RWPE2 (cell line): Measurements from ENCODE around the gene MACROD2.

ENCODE experiments used
- ATAC-seq: fragments of 200-7000 bp; cut with Tn5 transposase; 3 replicates; pipeline ENCODE4 v1.9.1; 2021; ENCODE audit warnings: low read depth
- DNase-seq: peaks from one replicate; pipeline ENCODE4 v3.0.0-alpha.2; 2020; ENCODE audit warnings: low spot score
- H3K27ac ChIP-seq: fragments of 450-650 bp; 2 replicates; pipeline ENCODE4 v1.5.1; 2017; ENCODE audit warnings: mild to moderate bottlenecking; ENCODE audit not compliant: poor library complexity, severe bottlenecking
- H3K27me3 ChIP-seq: fragments of 250-450 bp; sonication (Bioruptor Pico); 2 replicates; pipeline ENCODE4 v1.5.1; 2021; ENCODE audit warnings: mild to moderate bottlenecking, moderate library complexity; ENCODE audit not compliant: insufficient read depth, poor library complexity, severe bottlenecking
- H3K36me3 ChIP-seq: fragments of 250-450 bp; sonication (Bioruptor Pico); 2 replicates; pipeline ENCODE4 v1.5.1; 2020; ENCODE audit warnings: low read depth, mild to moderate bottlenecking, moderate library complexity
- H3K4me1 ChIP-seq: fragments of 250-450 bp; sonication (Bioruptor Pico); 2 replicates; pipeline ENCODE4 v1.5.1; 2021; ENCODE audit warnings: mild to moderate bottlenecking, moderate library complexity; ENCODE audit not compliant: insufficient read depth, poor library complexity, severe bottlenecking
- H3K4me3 ChIP-seq: fragments of 250-450 bp; sonication (Bioruptor Pico); 2 replicates; pipeline ENCODE4 v1.5.1; 2021; ENCODE audit warnings: mild to moderate bottlenecking, moderate library complexity; ENCODE audit not compliant: severe bottlenecking
- H3K9me3 ChIP-seq: fragments of 250-450 bp; sonication (Bioruptor Pico); 2 replicates; pipeline ENCODE4 v1.5.1; 2021; ENCODE audit warnings: mild to moderate bottlenecking, moderate library complexity; ENCODE audit not compliant: severe bottlenecking
- CTCF ChIP-seq: fragments of 450-650 bp; IDR thresholded peaks from one replicate; pipeline ENCODE4 v1.5.1; 2017; ENCODE audit warnings: mild to moderate bottlenecking, moderate library complexity; ENCODE audit not compliant: poor library complexity, severe bottlenecking

Gene MACROD2

GRCh38 chr20:15415908-15416307 is 1420.6 kb downstream of the MACROD2 start:
- no peaks in the 10 kb centered on the region for H3K4me1 ChIP-seq
- DNase-seq (no peak), ATAC-seq (no peak)
- no peaks in the 10 kb centered on the region for H3K9me3 ChIP-seq
- H3K36me3 ChIP-seq = no peaks in the 10 kb centered on the region
- no peak overlapping the region for H3K27ac ChIP-seq
- H3K4me3 ChIP-seq = no peak overlapping the region
- peaks cover 18% of the 10 kb centered on the region for H3K27me3 ChIP-seq
- TF ChIP-seq CTCF = no peak

DNA sequence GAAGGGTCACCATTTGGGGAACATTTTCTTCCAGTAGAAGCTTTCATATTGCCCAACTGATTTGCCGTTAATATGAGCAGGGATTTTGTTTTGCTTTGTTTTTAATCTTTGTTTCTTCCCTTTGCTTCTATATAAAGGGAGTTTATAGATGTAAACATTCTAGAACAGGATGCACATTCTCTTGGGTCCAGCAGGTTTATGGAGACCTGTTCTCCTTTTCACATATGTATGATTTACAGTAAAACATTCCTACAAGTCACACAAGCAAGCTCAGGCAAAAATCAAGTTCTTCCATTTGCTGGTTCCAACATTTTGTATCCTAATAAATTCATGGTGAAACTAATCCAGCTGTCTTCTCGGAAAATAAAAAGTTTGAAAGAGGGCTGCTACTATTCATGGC is 1424.5 kb downstream of the MACROD2 start:
- Histone ChIP-seq H3K27me3 (peaks cover 18% of the 10 kb centered on the region), H3K36me3 (no peaks in the 10 kb centered on the region), H3K4me1 (no peaks in the 10 kb centered on the region), H3K9me3 (no peaks in the 10 kb centered on the region), H3K27ac (no peak overlapping the region), H3K4me3 (no peak overlapping the region)
- no peak for TF ChIP-seq CTCF
- DNase-seq = no peak
- ATAC-seq = no peak

DNA sequence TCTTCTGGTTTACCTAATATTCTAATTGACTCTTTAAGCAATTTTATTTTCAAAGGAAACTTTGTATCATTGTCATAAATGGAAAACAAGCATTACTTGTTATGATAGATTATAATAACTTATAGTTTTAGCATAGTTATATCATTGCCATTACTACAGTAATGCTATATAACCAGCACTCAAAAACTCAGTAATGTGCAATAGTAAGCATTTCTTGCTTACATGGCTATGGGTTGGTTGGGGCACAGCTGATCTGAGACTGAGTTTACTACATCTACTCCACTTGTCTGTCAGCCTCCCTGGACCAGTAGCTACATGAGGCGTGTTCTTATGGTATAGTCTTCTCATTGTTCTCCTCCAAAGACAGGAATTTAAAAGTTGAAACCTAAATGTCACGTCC is 1427.7 kb downstream of the MACROD2 start:
- H3K36me3 ChIP-seq = no peaks in the 10 kb centered on the region
- ATAC-seq (no peak), DNase-seq (no peak)
- peaks cover 18% of the 10 kb centered on the region for H3K27me3 ChIP-seq
- H3K4me1 ChIP-seq = no peaks in the 10 kb centered on the region
- no peak for TF ChIP-seq CTCF
- H3K27ac ChIP-seq = no peak overlapping the region
- H3K4me3 ChIP-seq = no peak overlapping the region
- H3K9me3 ChIP-seq = no peaks in the 10 kb centered on the region

DNA sequence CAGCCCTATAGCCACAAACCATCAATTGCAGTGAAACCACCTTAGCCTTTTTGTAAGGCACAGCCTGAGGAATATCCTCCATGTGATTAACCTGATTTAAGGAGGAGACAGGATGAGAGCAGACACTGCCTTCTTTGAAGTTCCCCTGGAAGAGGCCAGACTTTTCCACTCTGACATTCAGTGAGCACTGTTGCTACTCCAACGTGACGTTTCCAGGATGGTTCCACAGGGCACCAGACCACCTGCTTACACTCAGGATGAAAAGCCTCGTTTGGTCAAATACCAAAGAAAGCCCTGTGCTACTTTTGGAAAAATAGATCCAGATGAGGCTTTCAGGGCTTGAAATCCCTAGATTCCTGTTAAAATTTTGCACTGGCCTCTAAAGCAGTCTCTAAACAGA is 1444.2 kb downstream of the MACROD2 start:
- Histone ChIP-seq H3K4me1 (no peaks in the 10 kb centered on the region), H3K27me3 (no peaks in the 10 kb centered on the region), H3K4me3 (no peak overlapping the region), H3K36me3 (no peaks in the 10 kb centered on the region), H3K9me3 (no peaks in the 10 kb centered on the region), H3K27ac (no peak overlapping the region)
- no peak for TF ChIP-seq CTCF
- ATAC-seq (no peak), DNase-seq (no peak)

GRCh38 chr20:15440049-15440820 is 1444.9 kb downstream of the MACROD2 start:
- Histone ChIP-seq H3K27ac (no peak overlapping the region), H3K4me1 (no peaks in the 10 kb centered on the region), H3K36me3 (no peaks in the 10 kb centered on the region), H3K27me3 (no peaks in the 10 kb centered on the region), H3K9me3 (no peaks in the 10 kb centered on the region), H3K4me3 (no peak overlapping the region)
- no peak for TF ChIP-seq CTCF
- no peak for ATAC-seq
- DNase-seq = no peak
